HepG2 (cell line): ENCODE measurements around the gene ZKSCAN1. TPM values are rescaled to one million over a fixed set of nuclear protein-coding genes. Genes with fewer than 3 reads are reported as not detected.
"Not testable (repeated sequence)": the region's sequence is repeated elsewhere in the genome, so short reads cannot be mapped to it uniquely, and the experiment has no call there.

Source experiments
- ATAC-seq: fragments of 200-7000 bp; cut with Tn5 transposase; 3 replicates; pipeline ENCODE4 v1.9.1; 2020; ENCODE audit warnings: mild to moderate bottlenecking, moderate library complexity
- BruUV-seq: library from RNA; stranded (reverse); fragments of 400-500 nt; replicated peaks from 2 replicates; lab custom pipeline; 2021; lab: Mats Ljungman, UMichigan
- CTCF ChIA-PET: fragments of 300-600 bp; formaldehyde crosslinking; extraction: SDS; loops from one replicate; lab custom pipeline; 2021; ENCODE audit warnings: low total read pairs, inconsistent platforms, low intra/inter-chr PET ratio; lab: Yijun Ruan, JAX
- POLR2A ChIA-PET: fragments of 350-600 bp; sonication (Branson Sonifier 250); formaldehyde crosslinking; loops from one replicate; lab custom pipeline; 2020; ENCODE audit warnings: antibody characterized with exemption, inconsistent platforms; lab: Yijun Ruan, JAX
- DNase-seq: peaks from one replicate; pipeline ENCODE4 v3.0.0-alpha.2; 2015; ENCODE audit warnings: low spot score
- FAIRE-seq: peaks from 3 replicates; lab custom pipeline; 2011; peaks lifted over from hg19 to GRCh38; lab: Jason Lieb, UNC
- H2AFZ ChIP-seq: one replicate; pipeline ENCODE4 v1.6.1; 2011; ENCODE audit warnings: low read length, inconsistent platforms
- H3K27ac ChIP-seq: fragments of 300-600 bp; 3 replicates; pipeline ENCODE4 v1.8.0; 2011; ENCODE audit warnings: mixed run types, mild to moderate bottlenecking, mixed read lengths, low read length, inconsistent platforms; ENCODE audit not compliant: insufficient read depth; ENCODE audit errors: extremely low read length
- H3K27me3 ChIP-seq, 2 experiments: fragments of 200-600 bp in 1 of 2; 2 replicates in 1 of 2; 3 replicates in 1 of 2; pipeline versions ENCODE4 v1.6.0 to v1.8.0; 2011; ENCODE audit warnings: low read length in 2 of 2, mild to moderate bottlenecking in 2 of 2, moderate library complexity in 2 of 2, inconsistent platforms in 1 of 2; ENCODE audit not compliant: insufficient read depth in 2 of 2, control insufficient read depth in 1 of 2
- H3K36me3 ChIP-seq, 2 experiments: fragments of 200-600 bp in 1 of 2; replicated peaks in 1 of 2; 2 replicates in 1 of 2; 3 replicates in 1 of 2; pipeline versions ENCODE4 v1.5.1 to v1.8.0; 2011; ENCODE audit warnings: low read length in 2 of 2, inconsistent platforms in 1 of 2; ENCODE audit not compliant: insufficient read depth in 2 of 2, control insufficient read depth in 1 of 2
- H3K4me1 ChIP-seq: 2 replicates; pipeline ENCODE4 v1.5.1; 2012; ENCODE audit warnings: low read length, inconsistent platforms; ENCODE audit not compliant: insufficient read depth
- H3K4me2 ChIP-seq: 2 replicates; pipeline ENCODE4 v1.6.0; 2011; ENCODE audit warnings: low read depth, low read length, inconsistent platforms
- H3K4me3 ChIP-seq, 3 experiments: fragments of 200-600 bp in 1 of 3; sonication (generic), shearing (Covaris generic) in 1 of 3; replicated peaks in 1 of 3; 2 replicates each; pipeline ENCODE4 v1.5.1; 2011 to 2016; ENCODE audit warnings: low read length in 3 of 3, inconsistent platforms in 2 of 3, low read depth in 2 of 3, mild to moderate bottlenecking in 2 of 3, control low read depth in 1 of 3, mixed read lengths in 1 of 3; ENCODE audit not compliant: insufficient read depth in 1 of 3
- H3K79me2 ChIP-seq: one replicate; pipeline ENCODE4 v1.6.1; 2011; ENCODE audit warnings: low read length, inconsistent platforms; ENCODE audit not compliant: insufficient read depth
- H3K9ac ChIP-seq: 2 replicates; pipeline ENCODE4 v1.6.0; 2011; ENCODE audit warnings: mild to moderate bottlenecking, low read depth, low read length, inconsistent platforms; ENCODE audit not compliant: insufficient read depth
- H3K9me3 ChIP-seq: 2 replicates; pipeline ENCODE4 v1.5.1; 2012; ENCODE audit warnings: mild to moderate bottlenecking, low read length
- H4K20me1 ChIP-seq: 2 replicates; pipeline ENCODE4 v1.6.0; 2011; ENCODE audit warnings: inconsistent platforms, mild to moderate bottlenecking, low read length, moderate library complexity; ENCODE audit not compliant: insufficient read depth
- ATF7 ChIP-seq, 2 experiments: fragments of 450-650 bp in 1 of 2; sonication (generic) in 1 of 2; formaldehyde crosslinking in 1 of 2; IDR thresholded peaks; 2 replicates each; pipeline versions ENCODE4 v1.4.0 to v1.6.1; 2016 to 2020; ENCODE audit warnings: antibody characterized with exemption in 1 of 2, mild to moderate bottlenecking in 1 of 2, missing genetic modification reagents in 1 of 2
- E2F2 ChIP-seq: sonication (generic); formaldehyde crosslinking; IDR thresholded peaks from 2 replicates; pipeline ENCODE4 v1.4.0; 2020; ENCODE audit warnings: missing genetic modification reagents, borderline replicate concordance
- HOXD1 ChIP-seq: sonication (generic); formaldehyde crosslinking; IDR thresholded peaks from 2 replicates; pipeline ENCODE4 v1.5.0; 2020; ENCODE audit warnings: missing genetic modification reagents
- IRF2 ChIP-seq: IDR thresholded peaks from 2 replicates; pipeline ENCODE4 v1.6.1; 2018; ENCODE audit warnings: missing genetic modification reagents, missing compliant biosample characterization
- KLF11 ChIP-seq: IDR thresholded peaks from 2 replicates; pipeline ENCODE4 v1.6.1; 2016; ENCODE audit warnings: missing compliant biosample characterization
- NRL ChIP-seq: sonication (generic); formaldehyde crosslinking; IDR thresholded peaks from 2 replicates; pipeline ENCODE4 v1.5.0; 2020; ENCODE audit warnings: missing genetic modification reagents, mild to moderate bottlenecking, moderate library complexity, borderline replicate concordance
- XRCC5 ChIP-seq: fragments of 200-400 bp; formaldehyde crosslinking; optimal IDR thresholded peaks from 2 replicates; pipeline ENCODE3; 2017; ENCODE audit warnings: mild to moderate bottlenecking, low read length
- WGBS: methylation state at CpG from one replicate; pipeline ENCODE4 v1.1.6; 2017; ENCODE audit warnings: low lambda C conversion rate; 5-methylcytosine and 5-hydroxymethylcytosine counted together
- in situ Hi-C: cut with HindIII; loops from 2 replicates; pipeline ENCODE4 v1.10.0; 2017; ENCODE audit warnings: low pct_unique_long_range_greater_than_20kb; ENCODE audit not compliant: extremely low pct_ligation_motif_present
- intact Hi-C: fragments of 100-400 bp; cut with micrococcal nuclease; formaldehyde crosslinking; loops from one replicate; pipeline ENCODE4 v1.10.0; 2022; ENCODE audit not compliant: unreplicated experiment
- polyA plus RNA-seq, 8 experiments: library from polyadenylated mRNA; depleted of rRNA in 3 of 8; stranded (reverse) in 7 of 8; unstranded in 1 of 8; fragments of >200 nt; fragmentation: Illumina TruSeq in 4 of 8; extraction: Trizol in 4 of 8; gene quantifications; 2 replicates each; pipeline versions ENCODE4 v1.2.1 to v1.2.3, GENCODE V29; 2011 to 2016; ENCODE audit warnings: low read depth in 4 of 8, missing spikeins in 1 of 8, mixed read lengths in 1 of 8; ENCODE audit not compliant: insufficient read depth in 1 of 8
- total RNA-seq, 5 experiments: library from RNA; depleted of rRNA; stranded (reverse); fragments of >200 nt; fragmentation: Illumina TruSeq; extraction: Trizol; gene quantifications; 2 replicates each; pipeline ENCODE4 v1.2.3, GENCODE V29; 2016; ENCODE audit warnings: low read depth in 1 of 5

Gene ZKSCAN1
- total and polyA plus RNA-seq, 2 of the 13 experiments (the other 11 are each of a cell fraction or from before 2014, with no cell fraction given): 46.4 to 60.6 TPM

DNA sequence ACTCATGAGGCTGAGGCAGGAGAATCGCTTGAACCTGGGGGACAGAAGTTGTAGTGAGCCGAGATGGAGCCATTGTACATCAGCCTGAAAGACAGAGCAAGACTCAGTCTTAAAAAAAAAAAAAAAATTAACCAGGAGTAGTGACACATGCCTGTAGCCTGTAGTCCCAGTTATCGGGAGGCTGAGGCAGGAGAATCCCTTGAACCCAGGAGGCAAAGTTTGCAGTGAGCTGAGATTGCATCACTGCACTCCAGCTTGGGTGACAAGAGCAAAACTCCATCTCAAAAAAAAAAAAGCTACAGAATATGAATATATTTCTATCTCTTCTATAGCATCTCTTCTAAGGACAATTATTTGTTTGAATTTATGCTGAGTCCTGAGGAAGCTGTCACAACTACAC, 46.1 kb upstream of the ZKSCAN1 start:
- no peak for FAIRE-seq
- POLR2A ChIA-PET: interaction anchor here (2.5 kb wide), 1 partner anchor 50 kb away, joined by 6 read pairs; the partner anchor contains the start of gene TRIM4

DNA sequence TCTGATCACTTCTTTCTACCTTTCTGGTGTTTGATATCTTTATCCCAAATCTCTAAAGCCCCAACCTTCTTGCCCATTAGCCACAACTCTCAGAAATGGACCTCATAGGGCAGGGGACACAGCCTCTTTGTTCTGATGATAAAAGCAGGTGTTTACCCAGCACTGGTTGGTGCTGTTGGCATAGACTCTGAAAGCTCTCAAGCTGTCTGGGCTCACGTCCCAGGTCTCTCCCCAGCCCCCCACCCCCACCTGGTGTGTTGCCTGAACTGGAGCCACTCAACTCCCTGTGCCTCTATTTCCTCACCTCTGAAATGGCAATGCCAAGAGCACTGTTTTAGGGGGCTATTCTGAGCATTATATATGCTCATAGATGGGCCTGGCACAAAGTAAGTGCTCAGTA, 45.6 kb upstream of the ZKSCAN1 start:
- H3K9me3 ChIP-seq, H3K4me2 ChIP-seq, H4K20me1 ChIP-seq, H3K27me3 ChIP-seq, intact Hi-C loops, CTCF ChIA-PET, H2AFZ ChIP-seq, BruUV-seq, FAIRE-seq, H3K9ac ChIP-seq, ATAC-seq, H3K27ac ChIP-seq, H3K79me2 ChIP-seq, in situ Hi-C loops, H3K4me3 ChIP-seq, DNase-seq: not testable (repeated sequence)
- POLR2A ChIA-PET: interaction anchor here (2.5 kb wide), 1 partner anchor 51 kb away, joined by 6 read pairs; the partner anchor contains the start of gene TRIM4
- H3K4me1 ChIP-seq: peaks cover 20% of the 10 kb centered on the region; the same call in 1 of the 2 replicates
- H3K36me3 ChIP-seq: peaks cover 14 to 32% of the 10 kb centered on the region in 2 experiments; a peak in 4 of 5 replicates
- 88% methylated on average over 1 of the region's 1 CpG for WGBS

More for the DNA sequence above, 46.1 kb upstream of the ZKSCAN1 start:
- 90% methylated on average over 3 of the region's 3 CpGs for WGBS
- no peaks in the 10 kb centered on the region for H3K9me3 ChIP-seq
- no peak overlapping the region for H3K4me3 ChIP-seq
- no peak overlapping the region for H3K4me2 ChIP-seq
- DNase-seq (no peak), ATAC-seq (no peak)
- in situ Hi-C loops: no loop called here
- H3K4me1 ChIP-seq: peaks cover 15% of the 10 kb centered on the region; the same call in 1 of the 2 replicates
- peaks cover 14 to 32% of the 10 kb centered on the region in 2 experiments; a peak in 4 of 5 replicates for H3K36me3 ChIP-seq
- CTCF ChIA-PET: no interaction called here
- H3K27ac ChIP-seq: no peak overlapping the region
- no peak overlapping the region for H2AFZ ChIP-seq
- intact Hi-C loops: no loop called here
- TF ChIP-seq HOXD1 (CRISPR knock-in tag): no peak
- no peak for TF ChIP-seq KLF11 (CRISPR knock-in tag)
- TF ChIP-seq NRL: no peak
- no peak for TF ChIP-seq ATF7 (IDR thresholded peaks at IDR 0.05)
- no peak for TF ChIP-seq ATF7 (CRISPR knock-in tag; IDR thresholded peaks at IDR 0.05)
- no peak for TF ChIP-seq XRCC5
- no peak for TF ChIP-seq E2F2 (CRISPR knock-in tag)
- TF ChIP-seq IRF2 (CRISPR knock-in tag): no peak
- BruUV-seq: no TSS peak
- H3K9ac ChIP-seq: no peak overlapping the region
- H3K79me2 ChIP-seq: no peaks in the 10 kb centered on the region
- no peaks in the 10 kb centered on the region for H4K20me1 ChIP-seq
- H3K27me3 ChIP-seq: no peaks in the 10 kb centered on the region
